ENCODE measurements around the gene RNFT2. TPM values are rescaled to one million over a fixed set of nuclear protein-coding genes. Genes with fewer than 3 reads are reported as not detected.
"Not testable (repeated sequence)": the region's sequence is repeated elsewhere in the genome, so short reads cannot be mapped to it uniquely, and the experiment has no call there.

Gene RNFT2
- total RNA-seq, 1 donor from 2014 or later: 20.0 TPM

DNA sequence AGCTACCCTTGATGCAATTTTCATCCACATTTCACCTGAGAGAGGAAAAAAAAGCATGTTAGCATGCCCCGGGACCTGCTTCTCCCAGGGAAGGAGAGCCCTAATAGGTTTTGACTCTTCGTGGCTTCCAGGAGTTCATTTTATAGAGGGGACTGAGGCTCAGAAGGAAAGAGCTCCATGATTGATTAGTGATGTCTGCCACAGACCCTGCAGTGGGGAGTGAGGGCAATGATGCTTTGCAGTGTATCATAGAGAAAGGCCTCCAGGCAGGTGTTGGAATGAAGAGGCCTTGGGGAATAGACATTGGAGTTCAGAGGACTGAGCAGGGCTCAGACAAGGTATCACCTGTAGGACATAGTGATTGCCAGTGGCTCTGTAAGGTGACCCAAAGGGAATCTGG is 41.5 kb downstream of the RNFT2 start:
- no peak overlapping the region for H3K27ac Mint-ChIP-seq (ENCODE audit: unreplicated experiment)
- no peaks in the 10 kb centered on the region for H3K27me3 Mint-ChIP-seq (ENCODE audit: unreplicated experiment)
- no peak overlapping the region for H3K4me3 Mint-ChIP-seq (ENCODE audit: unreplicated experiment)
- TF ChIP-seq, protein P1, sequence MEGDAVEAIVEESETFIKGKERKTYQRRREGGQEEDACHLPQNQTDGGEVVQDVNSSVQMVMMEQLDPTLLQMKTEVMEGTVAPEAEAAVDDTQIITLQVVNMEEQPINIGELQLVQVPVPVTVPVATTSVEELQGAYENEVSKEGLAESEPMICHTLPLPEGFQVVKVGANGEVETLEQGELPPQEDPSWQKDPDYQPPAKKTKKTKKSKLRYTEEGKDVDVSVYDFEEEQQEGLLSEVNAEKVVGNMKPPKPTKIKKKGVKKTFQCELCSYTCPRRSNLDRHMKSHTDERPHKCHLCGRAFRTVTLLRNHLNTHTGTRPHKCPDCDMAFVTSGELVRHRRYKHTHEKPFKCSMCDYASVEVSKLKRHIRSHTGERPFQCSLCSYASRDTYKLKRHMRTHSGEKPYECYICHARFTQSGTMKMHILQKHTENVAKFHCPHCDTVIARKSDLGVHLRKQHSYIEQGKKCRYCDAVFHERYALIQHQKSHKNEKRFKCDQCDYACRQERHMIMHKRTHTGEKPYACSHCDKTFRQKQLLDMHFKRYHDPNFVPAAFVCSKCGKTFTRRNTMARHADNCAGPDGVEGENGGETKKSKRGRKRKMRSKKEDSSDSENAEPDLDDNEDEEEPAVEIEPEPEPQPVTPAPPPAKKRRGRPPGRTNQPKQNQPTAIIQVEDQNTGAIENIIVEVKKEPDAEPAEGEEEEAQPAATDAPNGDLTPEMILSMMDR (IDR thresholded peaks at IDR 0.05; ENCODE audit: unreplicated experiment): no peak
- H3K9me3 Mint-ChIP-seq (ENCODE audit: unreplicated experiment): no peaks in the 10 kb centered on the region
- H3K36me3 Mint-ChIP-seq (ENCODE audit: low read depth, unreplicated experiment): peaks cover 22% of the 10 kb centered on the region
- DNase-seq (ENCODE audit: low spot score): no peak
- H3K4me1 Mint-ChIP-seq (ENCODE audit: unreplicated experiment): peaks cover 4% of the 10 kb centered on the region

DNA sequence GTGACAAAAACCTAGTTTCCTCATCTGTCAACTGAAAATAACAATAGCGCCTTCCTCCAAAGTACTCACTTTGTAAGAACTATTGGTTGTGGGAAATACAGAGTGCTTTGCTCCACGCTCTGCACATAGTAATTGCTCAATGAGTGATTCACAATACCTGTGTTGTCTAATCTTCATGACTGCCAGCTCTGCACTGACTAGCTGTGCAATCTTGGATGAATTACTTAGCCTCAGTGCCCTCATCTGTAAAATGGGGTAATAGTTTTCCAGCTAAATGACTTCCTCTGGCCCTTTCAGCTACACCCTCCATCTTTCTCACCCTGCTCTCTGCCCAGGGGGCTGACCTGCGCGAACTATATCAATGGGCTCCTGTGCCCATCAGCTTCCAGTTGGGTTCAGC is 42.8 kb downstream of the RNFT2 start:
- DNase-seq (ENCODE audit: low spot score): no peak
- TF ChIP-seq, protein P1 (IDR thresholded peaks at IDR 0.05; ENCODE audit: unreplicated experiment): no peak
- H3K4me3 Mint-ChIP-seq (ENCODE audit: unreplicated experiment): peak overlapping the region; percentile 14
- H3K9me3 Mint-ChIP-seq (ENCODE audit: unreplicated experiment): no peaks in the 10 kb centered on the region
- H3K4me1 Mint-ChIP-seq (ENCODE audit: unreplicated experiment): peaks cover 4% of the 10 kb centered on the region
- H3K27ac Mint-ChIP-seq (ENCODE audit: unreplicated experiment): no peak overlapping the region
- H3K36me3 Mint-ChIP-seq (ENCODE audit: low read depth, unreplicated experiment): peaks cover 29% of the 10 kb centered on the region
- H3K27me3 Mint-ChIP-seq (ENCODE audit: unreplicated experiment): no peaks in the 10 kb centered on the region

DNA sequence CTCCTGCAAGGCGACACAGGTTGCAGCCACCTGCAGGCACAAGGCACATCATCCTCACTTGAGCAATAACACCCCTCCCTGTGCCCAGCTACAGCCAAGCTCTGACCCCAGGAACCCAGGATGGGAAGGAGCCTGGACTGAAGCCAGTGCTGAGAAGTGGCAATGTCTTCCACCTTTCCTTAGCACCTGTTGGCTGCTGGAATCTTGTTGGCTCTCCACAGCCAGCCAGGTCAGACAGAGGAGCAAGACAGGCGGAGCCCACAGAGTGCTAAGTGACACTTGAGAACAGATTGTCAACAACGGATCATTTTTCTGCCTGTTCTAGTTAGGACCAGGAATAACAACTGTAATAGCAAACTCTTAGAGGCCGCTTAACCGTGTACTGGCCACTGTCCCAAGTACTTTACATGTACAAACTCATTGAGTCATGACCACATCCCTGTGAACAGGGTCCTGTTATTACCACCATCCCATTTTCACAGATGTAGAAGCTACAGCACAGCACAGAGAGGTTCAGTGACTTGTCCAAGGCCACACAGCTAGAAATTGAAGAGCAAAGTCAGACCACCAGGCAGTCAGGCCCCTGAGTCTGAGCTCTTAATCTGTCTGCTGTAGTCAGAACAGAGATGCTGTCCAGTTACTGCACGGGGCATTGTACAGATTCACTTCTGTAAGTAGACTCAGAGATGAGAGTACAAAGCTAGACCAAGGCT is 45.6 kb downstream of the RNFT2 start:
- no peak for DNase-seq (ENCODE audit: low spot score)
- H3K27me3 Mint-ChIP-seq (ENCODE audit: unreplicated experiment): no peaks in the 10 kb centered on the region
- no peak overlapping the region for H3K27ac Mint-ChIP-seq (ENCODE audit: unreplicated experiment)
- peaks cover 24% of the 10 kb centered on the region for H3K36me3 Mint-ChIP-seq (ENCODE audit: low read depth, unreplicated experiment)
- no peaks in the 10 kb centered on the region for H3K4me1 Mint-ChIP-seq (ENCODE audit: unreplicated experiment)
- TF ChIP-seq, protein P1 (IDR thresholded peaks at IDR 0.05; ENCODE audit: unreplicated experiment): no peak
- H3K4me3 Mint-ChIP-seq (ENCODE audit: unreplicated experiment): no peak overlapping the region
- no peaks in the 10 kb centered on the region for H3K9me3 Mint-ChIP-seq (ENCODE audit: unreplicated experiment)

GRCh38 chr12:116784238-116784612 is 46.1 kb downstream of the RNFT2 start:
- H3K27me3 Mint-ChIP-seq (ENCODE audit: unreplicated experiment): no peaks in the 10 kb centered on the region
- no peak overlapping the region for H3K4me3 Mint-ChIP-seq (ENCODE audit: unreplicated experiment)
- peaks cover 24% of the 10 kb centered on the region for H3K36me3 Mint-ChIP-seq (ENCODE audit: low read depth, unreplicated experiment)
- no peaks in the 10 kb centered on the region for H3K4me1 Mint-ChIP-seq (ENCODE audit: unreplicated experiment)
- no peak for DNase-seq (ENCODE audit: low spot score)
- no peak overlapping the region for H3K27ac Mint-ChIP-seq (ENCODE audit: unreplicated experiment)
- TF ChIP-seq, protein P1 (IDR thresholded peaks at IDR 0.05; ENCODE audit: unreplicated experiment): no peak
- no peaks in the 10 kb centered on the region for H3K9me3 Mint-ChIP-seq (ENCODE audit: unreplicated experiment)

DNA sequence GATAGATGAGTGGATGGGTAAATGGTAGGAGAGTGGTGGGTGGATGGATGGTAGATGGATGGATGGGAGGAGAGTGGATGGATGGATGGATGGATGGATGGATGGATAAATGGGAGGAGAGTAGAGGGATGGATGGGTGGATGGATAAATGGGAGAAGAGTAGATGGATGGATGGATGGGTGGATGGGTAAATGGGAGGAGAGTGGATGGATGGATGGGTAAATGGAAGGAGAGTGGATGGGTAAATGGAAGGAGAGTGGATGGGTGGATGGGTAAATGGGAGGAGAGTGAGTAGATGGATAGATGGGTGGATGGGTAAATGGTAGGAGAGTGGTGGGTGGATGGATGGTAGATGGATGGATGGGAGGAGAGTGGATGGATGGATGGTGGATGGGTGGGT is 51.4 kb downstream of the RNFT2 start:
- H3K36me3 Mint-ChIP-seq (ENCODE audit: low read depth, unreplicated experiment); H3K27ac Mint-ChIP-seq (ENCODE audit: unreplicated experiment); H3K4me1 Mint-ChIP-seq (ENCODE audit: unreplicated experiment): not testable (repeated sequence)

More for the DNA sequence above, 51.4 kb downstream of the RNFT2 start:
- H3K4me3 Mint-ChIP-seq (ENCODE audit: unreplicated experiment); H3K27me3 Mint-ChIP-seq (ENCODE audit: unreplicated experiment); DNase-seq (ENCODE audit: low spot score); H3K9me3 Mint-ChIP-seq (ENCODE audit: unreplicated experiment): not testable (repeated sequence)

Measured in endothelial cell (in vitro differentiated cells).